Measurements from ENCODE around the gene SMIM9. TPM values are rescaled to one million over a fixed set of nuclear protein-coding genes. Genes with fewer than 3 reads are reported as not detected.
A peak's percentile ranks its signal among the peaks of the same experiment; 100 is the strongest.

Gene SMIM9
- total and polyA plus RNA-seq, 9 of the 15 experiments (the other 6 are each of a cell fraction or from before 2014, with no cell fraction given) = 0.08 TPM; not detected in 8

- TF ChIP-seq MAFK (IDR thresholded peaks at IDR 0.05; ENCODE audit: low read length) (no peak), MNT (conservative IDR thresholded peaks at IDR 0.05) (0 out of 4 replicates have a peak, but pooled peaks of 1 of the 2 experiments have one; percentile 20), ZNF175 (CRISPR knock-in tag; IDR thresholded peaks at IDR 0.05; ENCODE audit: low read depth) (peak; percentile 56; the same call in 1 of the 2 replicates), COPS2 (conservative IDR thresholded peaks at IDR 0.05) (no peak), STAT5B (CRISPR knock-in tag; IDR thresholded peaks at IDR 0.05) (no peak), ARNT (IDR thresholded peaks at IDR 0.05) (no peak), SETDB1 (IDR thresholded peaks at IDR 0.05; ENCODE audit: low read length) (no peak), ZNF24 (IDR thresholded peaks at IDR 0.05) (no peak), ELF1 (tag; IDR thresholded peaks at IDR 0.05) (no peak), DIDO1 (tag; IDR thresholded peaks at IDR 0.05; ENCODE audit: low read depth) (no peak), NR2F6 (CRISPR knock-in tag; IDR thresholded peaks at IDR 0.05) (no peak), NR4A1 (CRISPR knock-in tag; IDR thresholded peaks at IDR 0.05) (no peak), NR4A1 (tag; IDR thresholded peaks at IDR 0.05) (no peak), ZNF57 (CRISPR knock-in tag; IDR thresholded peaks at IDR 0.05) (no peak), MYNN (IDR thresholded peaks at IDR 0.05) (peak; percentile 15; the same call in 1 of the 2 replicates), MYNN (CRISPR knock-in tag; IDR thresholded peaks at IDR 0.05) (no peak), HES1 (IDR thresholded peaks at IDR 0.05; ENCODE audit: low read depth) (no peak), MLLT1 (IDR thresholded peaks at IDR 0.05) (no peak), ZNF830 (CRISPR knock-in tag; IDR thresholded peaks at IDR 0.05) (no peak), SMARCA4 (IDR thresholded peaks at IDR 0.05) (peak; percentile 62; the same call in 1 of the 2 replicates), UBTF (IDR thresholded peaks at IDR 0.05; ENCODE audit: borderline replicate concordance in 1 of 2, low read depth in 2 of 2, low read length in 2 of 2) (no peak), RB1 (IDR thresholded peaks at IDR 0.05; ENCODE audit: low read depth) (no peak)
These were observed 50.1 kb downstream of the SMIM9 start (continued) for GRCh38 chrX:154784149-154784995.

All from K562 (cell line).